GM12873 (cell line): ENCODE data around the gene ESRRB.
A peak's percentile ranks its signal among the peaks of the same experiment; 100 is the strongest.

Source experiments
- CTCF ChIP-seq: IDR thresholded peaks from 2 replicates; pipeline ENCODE4 v1.5.1; 2012; ENCODE audit warnings: low read depth, mild to moderate bottlenecking, moderate library complexity, low read length, control low read depth; ENCODE audit not compliant: insufficient read depth; ENCODE audit errors: missing control alignments

Gene ESRRB

GRCh38 chr14:76467711-76468155, 91.8 kb downstream of the ESRRB start:
- TF ChIP-seq CTCF, result no peak

GRCh38 chr14:76472199-76472723, 96.3 kb downstream of the ESRRB start:
- no peak for TF ChIP-seq CTCF

GRCh38 chr14:76473481-76474263, 97.7 kb downstream of the ESRRB start:
- TF ChIP-seq CTCF, result peak; percentile 10

GRCh38 chr14:76480426-76480825, 104.5 kb downstream of the ESRRB start:
- TF ChIP-seq CTCF, result no peak

GRCh38 chr14:76484355-76484754, 108.4 kb downstream of the ESRRB start:
- no peak for TF ChIP-seq CTCF

GRCh38 chr14:76486251-76486743, 110.4 kb downstream of the ESRRB start:
- TF ChIP-seq CTCF, result no peak

- TF ChIP-seq CTCF, result no peak
Measured at GRCh38 chr14:76488551-76488950, 112.6 kb downstream of the ESRRB start.
